ENCODE results near the gene WDR1. TPM values are rescaled to one million over a fixed set of nuclear protein-coding genes. Genes with fewer than 3 reads are reported as not detected.

The WDR1 gene
- total RNA-seq, 2 donors from 2014 or later = 437 to 476 TPM

DNA sequence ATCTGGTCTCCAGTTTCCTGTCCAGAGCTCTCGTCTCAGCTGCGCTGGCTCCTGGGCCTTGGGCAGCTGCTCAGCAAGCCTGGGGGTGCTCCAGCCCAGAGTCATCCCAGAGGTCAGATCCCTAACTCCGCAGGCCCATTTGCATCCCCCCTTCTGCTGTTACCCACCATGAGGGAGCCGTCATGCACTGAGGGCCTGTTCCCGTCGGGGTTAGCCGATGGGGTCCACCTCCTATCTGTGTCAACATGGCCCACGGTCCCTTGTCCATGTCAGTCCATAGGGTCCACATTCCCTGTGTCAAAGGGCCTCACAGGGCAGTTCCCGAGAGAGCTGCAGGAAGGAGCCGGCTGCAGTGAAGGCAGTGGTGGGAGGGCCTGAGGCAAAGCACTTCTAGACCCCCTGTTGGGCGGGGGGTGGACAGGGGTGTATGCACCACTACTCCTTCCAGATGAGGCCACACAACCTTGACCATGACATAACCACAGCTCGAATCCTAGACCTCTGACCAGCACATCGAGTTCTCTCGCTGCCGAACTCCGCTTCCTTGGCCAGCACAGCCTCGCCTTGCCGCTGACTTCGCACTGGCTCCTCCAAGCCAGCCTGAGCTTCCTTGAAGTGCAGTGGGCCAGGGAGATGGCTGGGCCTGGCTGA lies 24.9 kb downstream of the WDR1 start:
- no peak overlapping the region for H3K27ac ChIP-seq
- no peak overlapping the region for H3K4me3 ChIP-seq
- intact Hi-C loops (cut with DNase I) = no loop called here
- peaks cover 41% of the 10 kb centered on the region for H3K36me3 ChIP-seq
- peaks cover 20% of the 10 kb centered on the region for H3K4me1 ChIP-seq
- H3K9me3 ChIP-seq = no peaks in the 10 kb centered on the region
- DNase-seq = no peak
- no peak overlapping the region for H3K9ac ChIP-seq (ENCODE audit: low read depth in 2 of 2, low read length in 2 of 2)
- no peaks in the 10 kb centered on the region for H3K27me3 ChIP-seq
- TF ChIP-seq, protein P1, sequence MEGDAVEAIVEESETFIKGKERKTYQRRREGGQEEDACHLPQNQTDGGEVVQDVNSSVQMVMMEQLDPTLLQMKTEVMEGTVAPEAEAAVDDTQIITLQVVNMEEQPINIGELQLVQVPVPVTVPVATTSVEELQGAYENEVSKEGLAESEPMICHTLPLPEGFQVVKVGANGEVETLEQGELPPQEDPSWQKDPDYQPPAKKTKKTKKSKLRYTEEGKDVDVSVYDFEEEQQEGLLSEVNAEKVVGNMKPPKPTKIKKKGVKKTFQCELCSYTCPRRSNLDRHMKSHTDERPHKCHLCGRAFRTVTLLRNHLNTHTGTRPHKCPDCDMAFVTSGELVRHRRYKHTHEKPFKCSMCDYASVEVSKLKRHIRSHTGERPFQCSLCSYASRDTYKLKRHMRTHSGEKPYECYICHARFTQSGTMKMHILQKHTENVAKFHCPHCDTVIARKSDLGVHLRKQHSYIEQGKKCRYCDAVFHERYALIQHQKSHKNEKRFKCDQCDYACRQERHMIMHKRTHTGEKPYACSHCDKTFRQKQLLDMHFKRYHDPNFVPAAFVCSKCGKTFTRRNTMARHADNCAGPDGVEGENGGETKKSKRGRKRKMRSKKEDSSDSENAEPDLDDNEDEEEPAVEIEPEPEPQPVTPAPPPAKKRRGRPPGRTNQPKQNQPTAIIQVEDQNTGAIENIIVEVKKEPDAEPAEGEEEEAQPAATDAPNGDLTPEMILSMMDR (IDR thresholded peaks at IDR 0.05) = no peak

DNA sequence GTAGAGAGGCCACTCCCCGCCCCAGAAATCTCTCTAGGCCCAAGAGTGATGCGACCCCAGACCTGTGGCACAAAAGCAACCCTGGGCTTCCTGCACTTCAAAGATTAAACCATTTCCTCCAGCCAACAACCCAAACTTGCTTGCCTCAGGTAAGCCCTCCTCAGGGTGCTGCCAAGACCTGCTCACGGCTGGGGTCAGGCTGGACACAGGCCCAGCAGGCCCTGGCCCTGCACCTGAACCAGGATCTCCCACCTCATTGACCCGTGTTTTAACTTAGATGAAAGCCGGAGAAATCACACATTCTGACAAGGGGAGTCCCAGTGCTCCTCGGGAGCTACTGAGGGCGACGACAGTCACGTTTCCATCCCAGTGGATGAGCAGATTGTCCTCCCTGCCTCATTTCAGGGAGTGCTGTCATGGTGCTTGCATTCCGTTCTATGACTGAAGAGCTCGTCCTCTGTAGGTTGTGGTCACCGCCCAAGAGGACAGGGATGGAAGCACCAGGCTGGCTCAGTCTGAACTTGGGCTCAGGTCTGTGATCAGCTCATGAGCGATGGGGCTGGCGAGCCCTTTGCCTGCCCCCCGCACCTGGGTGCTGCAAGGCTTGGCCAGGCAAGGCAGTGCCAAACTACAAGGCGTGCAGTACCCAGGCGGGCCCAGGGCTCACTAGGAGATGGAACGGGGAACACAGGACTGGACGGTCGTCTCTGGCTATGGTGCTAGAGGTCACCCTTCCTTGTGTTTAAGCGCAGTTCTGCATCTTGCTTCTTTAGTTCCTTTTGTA lies 25.9 kb downstream of the WDR1 start:
- intact Hi-C loops (cut with DNase I) = no loop called here
- no peak for DNase-seq
- no peak overlapping the region for H3K9ac ChIP-seq (ENCODE audit: low read depth in 2 of 2, low read length in 2 of 2)

DNA sequence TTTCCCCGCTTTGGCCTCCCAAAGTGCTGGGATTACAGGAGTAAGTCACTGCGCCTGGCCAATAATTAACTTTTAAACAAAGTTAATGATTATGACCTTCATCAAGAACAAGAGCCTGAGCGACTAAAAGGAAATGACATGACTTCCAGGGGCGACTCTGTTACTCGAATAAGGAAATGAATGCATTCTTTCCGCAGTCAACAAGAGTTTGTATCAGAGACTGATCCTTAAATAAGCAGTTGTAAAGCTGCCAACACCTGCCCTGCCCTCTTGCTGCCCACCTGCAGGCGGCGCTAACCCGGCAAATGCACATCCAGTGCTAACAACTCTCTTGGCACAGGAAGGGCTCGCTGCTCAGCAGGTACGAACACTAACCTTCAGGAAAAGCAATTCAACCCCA lies 27.3 kb downstream of the WDR1 start:
- Histone ChIP-seq H3K27me3 (no peaks in the 10 kb centered on the region), H3K9ac (ENCODE audit: low read depth in 2 of 2, low read length in 2 of 2) (peak overlapping the region in 1 of 2 donors; percentile 70), H3K27ac (peak overlapping the region; percentile 58), H3K36me3 (peaks cover 55% of the 10 kb centered on the region), H3K4me1 (peaks cover 14% of the 10 kb centered on the region), H3K4me3 (no peak overlapping the region), H3K9me3 (no peaks in the 10 kb centered on the region)
- peak; percentile 87 for DNase-seq
- intact Hi-C loops (cut with DNase I) = no loop called here
- TF ChIP-seq, protein P1 (IDR thresholded peaks at IDR 0.05) = peak; percentile 75

More for the DNA sequence above, 25.9 kb downstream of the WDR1 start:
- Histone ChIP-seq H3K27me3 (no peaks in the 10 kb centered on the region), H3K4me3 (no peak overlapping the region), H3K36me3 (peaks cover 46% of the 10 kb centered on the region), H3K27ac (peak overlapping the region; percentile 58), H3K4me1 (peaks cover 20% of the 10 kb centered on the region), H3K9me3 (no peaks in the 10 kb centered on the region)
- TF ChIP-seq, protein P1 (IDR thresholded peaks at IDR 0.05) = no peak

DNA sequence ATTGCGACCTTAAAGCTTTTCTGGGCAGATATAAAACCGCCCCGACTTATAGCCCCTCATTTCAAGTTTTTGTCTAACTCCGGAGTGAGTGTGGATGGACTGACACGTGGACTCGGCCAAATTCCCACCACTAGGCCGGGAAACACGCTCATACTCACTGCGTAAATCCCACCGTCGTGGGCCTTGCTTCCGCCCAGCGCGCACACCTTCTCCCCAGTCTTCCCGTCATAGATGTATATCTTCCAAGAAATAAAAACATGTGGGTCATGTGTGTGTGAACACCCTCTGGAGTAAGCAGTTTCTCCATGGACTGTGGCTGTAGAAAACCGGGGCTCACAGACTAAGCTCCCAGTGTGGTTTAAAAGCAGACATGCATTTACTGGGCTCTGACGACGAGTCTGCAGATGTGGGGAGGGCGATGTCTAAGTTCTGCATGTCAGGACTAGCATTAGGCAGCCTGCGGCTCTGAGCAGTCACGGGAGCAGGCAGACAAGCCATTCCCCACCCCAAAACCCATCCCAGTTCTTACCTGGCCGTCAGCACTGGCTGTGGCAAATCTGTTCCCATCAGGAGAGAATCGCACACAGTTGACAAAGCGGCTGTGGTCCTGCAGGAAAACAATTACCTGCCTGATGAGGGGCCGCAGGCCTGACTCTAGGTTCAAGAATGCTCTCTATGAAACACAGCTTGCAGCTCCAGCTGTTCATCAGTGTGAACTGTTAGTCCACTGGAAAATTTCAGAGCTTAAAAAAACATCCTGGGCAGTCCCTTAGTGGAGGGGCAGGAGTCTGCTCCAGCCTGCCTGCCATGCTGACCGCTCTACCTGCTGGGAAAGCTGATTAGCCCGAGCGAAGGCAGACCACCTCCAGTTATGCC lies 28.2 kb downstream of the WDR1 start:
- Histone ChIP-seq H3K9ac (ENCODE audit: low read depth in 2 of 2, low read length in 2 of 2) (peak overlapping the region in 1 of 2 donors; percentile 59), H3K36me3 (peaks cover 63% of the 10 kb centered on the region), H3K4me3 (no peak overlapping the region), H3K27me3 (no peaks in the 10 kb centered on the region), H3K4me1 (peaks cover 11% of the 10 kb centered on the region), H3K9me3 (no peaks in the 10 kb centered on the region), H3K27ac (peak overlapping the region; percentile 58)
- intact Hi-C loops (cut with DNase I) = no loop called here
- no peak for DNase-seq
- TF ChIP-seq, protein P1 (IDR thresholded peaks at IDR 0.05) = no peak

DNA sequence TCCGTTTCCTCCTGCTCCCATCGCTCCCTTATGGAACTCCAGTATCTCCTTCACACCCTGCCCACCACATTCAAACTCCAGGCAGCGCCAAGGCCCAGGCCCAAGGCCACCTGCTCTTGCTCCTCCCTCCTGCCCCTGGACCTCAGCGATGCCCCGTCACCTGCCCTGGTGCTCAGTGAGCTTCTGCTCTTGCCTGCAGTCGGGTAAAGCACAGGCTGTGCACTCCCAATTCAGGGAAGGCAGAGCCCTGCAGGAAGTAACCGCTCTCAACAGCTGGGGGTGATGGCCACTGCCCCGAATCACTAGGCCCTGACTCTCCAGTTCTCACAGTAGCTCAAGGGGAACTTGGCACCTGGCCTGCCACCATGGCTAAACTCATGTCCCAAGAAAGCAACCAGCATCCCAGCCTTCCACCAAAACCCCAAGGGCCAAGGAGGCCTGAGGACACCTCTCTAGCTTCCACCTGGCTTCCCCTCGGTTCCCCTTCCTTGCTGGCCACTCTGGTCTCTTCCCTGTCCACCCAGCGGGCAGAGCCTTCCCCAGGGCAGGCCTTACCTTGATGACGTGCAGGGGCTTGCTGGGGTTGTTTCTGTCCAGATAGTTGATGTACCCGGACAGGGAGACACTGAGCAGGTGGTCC lies 29.3 kb downstream of the WDR1 start:
- no peak overlapping the region for H3K27ac ChIP-seq
- peaks cover 6% of the 10 kb centered on the region for H3K4me1 ChIP-seq
- H3K9ac ChIP-seq (ENCODE audit: low read depth in 2 of 2, low read length in 2 of 2) = no peak overlapping the region
- intact Hi-C loops (cut with DNase I) = no loop called here
- TF ChIP-seq, protein P1 (IDR thresholded peaks at IDR 0.05) = no peak
- no peaks in the 10 kb centered on the region for H3K27me3 ChIP-seq
- no peak overlapping the region for H3K4me3 ChIP-seq
- no peaks in the 10 kb centered on the region for H3K9me3 ChIP-seq
- peaks cover 73% of the 10 kb centered on the region for H3K36me3 ChIP-seq
- DNase-seq = no peak

All from colonic mucosa (tissue), 4 donors.